Endothelial cell of umbilical vein (primary cell): ENCODE results near the gene HMGB3. TPM values are rescaled to one million over a fixed set of nuclear protein-coding genes. Genes with fewer than 3 reads are reported as not detected.

Source experiments
- BruUV-seq: library from RNA; stranded (reverse); fragments of 400-500 nt; replicated peaks from 2 replicates; lab custom pipeline; 2021; lab: Mats Ljungman, UMichigan
- CTCF ChIA-PET: fragments of 300-600, 350-600 bp; sonication (Branson Sonifier 250); formaldehyde crosslinking; loops from one replicate; lab custom pipeline; 2021; ENCODE audit warnings: antibody characterized with exemption, inconsistent platforms; lab: Charles Lee
- POLR2A ChIA-PET: fragments of 300-600, 350-600 bp; sonication (Branson Sonifier 250); formaldehyde crosslinking; loops from one replicate; lab custom pipeline; 2021; ENCODE audit warnings: antibody characterized with exemption, inconsistent platforms; lab: Charles Lee
- DNase-seq: peaks from one replicate; pipeline ENCODE4 v3.0.0-alpha.2; 2011; ENCODE audit warnings: low read depth, low spot score
- FAIRE-seq: peaks from 2 replicates; lab custom pipeline; 2011; peaks lifted over from hg19 to GRCh38; lab: Jason Lieb, UNC
- H2AFZ ChIP-seq: 2 replicates; pipeline ENCODE4 v1.6.0; 2012; ENCODE audit warnings: low read depth, low read length, control low read depth, inconsistent platforms
- H3K27ac ChIP-seq: 2 replicates; pipeline ENCODE4 v1.5.1; 2011; ENCODE audit warnings: low read depth, mild to moderate bottlenecking, control low read depth, low read length, moderate library complexity; ENCODE audit not compliant: insufficient read depth
- H3K27me3 ChIP-seq, 2 experiments: 2 replicates each; pipeline versions ENCODE4 v1.6.0 to v1.6.1; 2011; ENCODE audit warnings: low read length in 2 of 2, mixed read lengths in 1 of 2; ENCODE audit not compliant: control insufficient read depth in 2 of 2, insufficient read depth in 2 of 2
- H3K36me3 ChIP-seq, 2 experiments: 2 replicates in 1 of 2; 3 replicates in 1 of 2; pipeline ENCODE4 v1.5.1; 2011; ENCODE audit warnings: low read length in 2 of 2, mild to moderate bottlenecking in 1 of 2, moderate library complexity in 1 of 2; ENCODE audit not compliant: control insufficient read depth in 2 of 2, insufficient read depth in 2 of 2; ENCODE audit errors: extremely low read depth in 1 of 2
- H3K4me1 ChIP-seq: 3 replicates; pipeline ENCODE4 v1.5.1; 2011; ENCODE audit warnings: mild to moderate bottlenecking, low read length; ENCODE audit not compliant: control insufficient read depth, insufficient read depth; ENCODE audit errors: extremely low read depth
- H3K4me2 ChIP-seq: 2 replicates; pipeline ENCODE4 v1.6.1; 2011; ENCODE audit warnings: low read length, control low read depth, mixed read lengths; ENCODE audit not compliant: insufficient read depth
- H3K4me3 ChIP-seq, 3 experiments: fragments of 200-600 bp in 1 of 3; sonication (generic), shearing (Covaris generic) in 1 of 3; replicated peaks in 1 of 3; 2 replicates each; pipeline ENCODE4 v1.5.1; 2011 to 2016; ENCODE audit warnings: control low read depth in 3 of 3, low read length in 3 of 3, mild to moderate bottlenecking in 2 of 3, inconsistent platforms in 1 of 3, low read depth in 1 of 3, moderate library complexity in 1 of 3; ENCODE audit not compliant: insufficient read depth in 1 of 3
- H3K79me2 ChIP-seq: 2 replicates; pipeline ENCODE4 v1.6.0; 2012; ENCODE audit warnings: low read length, inconsistent platforms; ENCODE audit not compliant: control insufficient read depth, insufficient read depth
- H3K9ac ChIP-seq: replicated peaks from 2 replicates; pipeline ENCODE3; 2011; ENCODE audit warnings: low read length, control low read depth; ENCODE audit not compliant: insufficient read depth; ENCODE audit errors: extremely low read depth
- H3K9me1 ChIP-seq: replicated peaks from 3 replicates; pipeline ENCODE4 v1.6.0; 2011; ENCODE audit warnings: mild to moderate bottlenecking, low read length; ENCODE audit not compliant: control insufficient read depth, insufficient read depth; ENCODE audit errors: extremely low read depth
- H3K9me3 ChIP-seq: replicated peaks from 2 replicates; pipeline ENCODE4 v1.5.1; 2012; ENCODE audit warnings: low read length, inconsistent platforms; ENCODE audit not compliant: control insufficient read depth, insufficient read depth
- H4K20me1 ChIP-seq: replicated peaks from 2 replicates; pipeline ENCODE3; 2011; ENCODE audit warnings: mild to moderate bottlenecking, low read length; ENCODE audit not compliant: control insufficient read depth, insufficient read depth; ENCODE audit errors: extremely low read depth
- EZH2 ChIP-seq: IDR thresholded peaks from 2 replicates; pipeline ENCODE4 v1.6.1; 2012; ENCODE audit warnings: borderline replicate concordance, low read depth, mild to moderate bottlenecking, moderate library complexity, low read length, inconsistent platforms; ENCODE audit not compliant: severe bottlenecking
- FOS ChIP-seq: IDR thresholded peaks from 2 replicates; pipeline ENCODE4 v1.6.1; 2011; ENCODE audit warnings: mild to moderate bottlenecking, low read length, moderate library complexity, borderline replicate concordance; ENCODE audit not compliant: insufficient read depth
- GATA2 ChIP-seq: IDR thresholded peaks from 2 replicates; pipeline ENCODE4 v1.7.0; 2011; ENCODE audit warnings: low read depth, mild to moderate bottlenecking, moderate library complexity, mixed read lengths, low read length; ENCODE audit not compliant: insufficient read length, insufficient read depth
- JUN ChIP-seq: IDR thresholded peaks from 2 replicates; pipeline ENCODE4 v1.6.1; 2011; ENCODE audit warnings: borderline replicate concordance, low read depth; ENCODE audit not compliant: insufficient read length, insufficient read depth
- MYC ChIP-seq: IDR thresholded peaks from one replicate; pipeline ENCODE4 v1.6.1; 2011; ENCODE audit warnings: mild to moderate bottlenecking, low read depth, low read length
- POLR2A ChIP-seq: IDR thresholded peaks from 2 replicates; pipeline ENCODE4 v1.6.1; 2012; ENCODE audit warnings: low read depth, mild to moderate bottlenecking, control low read depth, low read length
- POLR2AphosphoS5 ChIP-seq: IDR thresholded peaks from 2 replicates; pipeline ENCODE4 v1.6.1; 2012; ENCODE audit warnings: low read depth, mild to moderate bottlenecking, control low read depth, low read length, moderate library complexity; ENCODE audit not compliant: insufficient read depth
- dilution Hi-C: fragments of 300-500 bp; cut with MboI; formaldehyde crosslinking; loops from one replicate; pipeline ENCODE4 v1.15.0; 2019; ENCODE audit warnings: low sequenced_read_pairs; ENCODE audit not compliant: extremely low pct_ligation_motif_present
- intact Hi-C: fragments of 100-400 bp; cut with micrococcal nuclease; formaldehyde crosslinking; loops from one replicate; pipeline ENCODE4 v1.10.0; 2022
- polyA plus RNA-seq, 4 experiments: library from polyadenylated mRNA; depleted of rRNA in 3 of 4; stranded (reverse) in 3 of 4; unstranded in 1 of 4; fragments of >200 nt; gene quantifications; 2 replicates each; pipeline versions ENCODE4 v1.2.1 to v1.2.3, GENCODE V29; 2011 to 2012; ENCODE audit warnings: missing spikeins in 1 of 4
- total RNA-seq: library from RNA; stranded (reverse); gene quantifications from 2 replicates; pipeline ENCODE4 v1.2.3, GENCODE V29; 2021
- TF ChIP-seq, protein P1 (sequence below), 2 donors: IDR thresholded peaks; 1 replicate in 1 of 2; 2 replicates in 1 of 2; pipeline ENCODE4 v1.5.1; 2011; ENCODE audit warnings: low read length in 2 of 2, mild to moderate bottlenecking in 2 of 2, moderate library complexity in 2 of 2, control low read depth in 1 of 2, inconsistent platforms in 1 of 2, low read depth in 1 of 2; ENCODE audit not compliant: insufficient read depth in 1 of 2; ENCODE audit errors: extremely low read depth in 1 of 2
- TF ChIP-seq, protein P2 (sequence below): IDR thresholded peaks from 2 replicates; pipeline ENCODE4 v1.6.1; 2011; ENCODE audit not compliant: insufficient read depth, insufficient read length

Gene HMGB3
- total and polyA plus RNA-seq, 2 donors (not counting 3 experiments of a cell fraction or from before 2014, with no cell fraction given): 13.7 to 124 TPM

DNA sequence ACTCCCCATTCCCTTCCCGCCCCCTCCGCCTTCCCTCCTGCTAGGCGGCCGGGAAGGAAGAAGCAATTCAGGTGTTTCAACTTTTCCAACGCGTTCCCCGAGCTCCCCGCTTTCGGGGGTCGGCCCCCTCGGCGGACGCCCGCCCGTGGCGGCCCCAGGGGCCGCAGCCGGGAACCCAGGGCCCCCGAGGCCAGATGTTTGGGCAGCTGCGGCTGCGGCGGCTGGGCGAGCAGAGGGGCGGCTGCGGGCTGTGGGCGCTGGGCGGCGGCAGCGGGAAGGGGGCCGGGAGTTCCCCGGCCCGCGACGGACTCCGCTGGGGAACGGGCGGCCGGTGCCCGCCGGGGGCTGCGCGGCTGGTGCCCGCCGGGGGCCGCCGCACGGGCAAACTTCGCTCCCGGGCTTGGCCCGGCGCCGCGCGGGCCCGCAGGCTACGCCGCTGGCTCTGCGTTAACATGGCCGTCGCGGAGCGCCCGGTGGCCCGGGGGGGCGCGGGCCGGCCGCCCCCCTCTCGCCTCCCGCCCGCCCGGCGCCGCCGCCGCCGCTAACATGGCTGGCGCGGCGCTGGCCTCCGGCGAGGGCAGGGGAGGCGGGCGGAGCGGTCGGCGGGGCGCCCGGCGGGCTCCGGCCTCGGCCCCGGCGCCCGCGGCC is 510 bp downstream of the HMGB3 start:
- Histone ChIP-seq H3K27me3 (no peaks in the 10 kb centered on the region), H3K9me3 (no peaks in the 10 kb centered on the region), H2AFZ (no peak overlapping the region), H3K4me1 (peaks cover 7% of the 10 kb centered on the region), H4K20me1 (no peaks in the 10 kb centered on the region), H3K27ac (peak overlapping the region; percentile 51), H3K9ac (peak overlapping the region; percentile 75), H3K4me3 (peak overlapping the region; percentile 56 to 65 (median 56)), H3K36me3 (peaks cover 0 to 3% of the 10 kb centered on the region in 2 experiments), H3K4me2 (no peak overlapping the region), H3K9me1 (no peaks in the 10 kb centered on the region), H3K79me2 (peaks cover 16% of the 10 kb centered on the region)
- dilution Hi-C loops: no loop called here
- no TSS peak for BruUV-seq
- POLR2A ChIA-PET: no interaction called here
- FAIRE-seq (no peak), DNase-seq (peak; percentile 1)
- CTCF ChIA-PET: interaction anchor here (1.0 kb wide), 1 partner anchor 211 kb away, joined by 4 read pairs; no protein-coding TSS in a partner anchor
- TF ChIP-seq POLR2A (no peak), POLR2AphosphoS5 (no peak), FOS (no peak), EZH2 (no peak), GATA2 (no peak), JUN (no peak), MYC (no peak)
- TF ChIP-seq, protein P1, sequence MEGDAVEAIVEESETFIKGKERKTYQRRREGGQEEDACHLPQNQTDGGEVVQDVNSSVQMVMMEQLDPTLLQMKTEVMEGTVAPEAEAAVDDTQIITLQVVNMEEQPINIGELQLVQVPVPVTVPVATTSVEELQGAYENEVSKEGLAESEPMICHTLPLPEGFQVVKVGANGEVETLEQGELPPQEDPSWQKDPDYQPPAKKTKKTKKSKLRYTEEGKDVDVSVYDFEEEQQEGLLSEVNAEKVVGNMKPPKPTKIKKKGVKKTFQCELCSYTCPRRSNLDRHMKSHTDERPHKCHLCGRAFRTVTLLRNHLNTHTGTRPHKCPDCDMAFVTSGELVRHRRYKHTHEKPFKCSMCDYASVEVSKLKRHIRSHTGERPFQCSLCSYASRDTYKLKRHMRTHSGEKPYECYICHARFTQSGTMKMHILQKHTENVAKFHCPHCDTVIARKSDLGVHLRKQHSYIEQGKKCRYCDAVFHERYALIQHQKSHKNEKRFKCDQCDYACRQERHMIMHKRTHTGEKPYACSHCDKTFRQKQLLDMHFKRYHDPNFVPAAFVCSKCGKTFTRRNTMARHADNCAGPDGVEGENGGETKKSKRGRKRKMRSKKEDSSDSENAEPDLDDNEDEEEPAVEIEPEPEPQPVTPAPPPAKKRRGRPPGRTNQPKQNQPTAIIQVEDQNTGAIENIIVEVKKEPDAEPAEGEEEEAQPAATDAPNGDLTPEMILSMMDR (IDR thresholded peaks at IDR 0.05; ENCODE audit: extremely low read depth in 1 of 2, insufficient read depth in 1 of 2, low read depth in 1 of 2, low read length in 2 of 2): no peak
- TF ChIP-seq, protein P2, sequence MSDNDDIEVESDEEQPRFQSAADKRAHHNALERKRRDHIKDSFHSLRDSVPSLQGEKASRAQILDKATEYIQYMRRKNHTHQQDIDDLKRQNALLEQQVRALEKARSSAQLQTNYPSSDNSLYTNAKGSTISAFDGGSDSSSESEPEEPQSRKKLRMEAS: no peak
- intact Hi-C loops: loop anchor here (1.0 to 5.0 kb wide), 4 partner anchors 84 to 413 kb away; partner anchors contain the start of gene VMA21
